ENCODE results near the gene TUBA1B. TPM values are rescaled to one million over a fixed set of nuclear protein-coding genes. Genes with fewer than 3 reads are reported as not detected.

The TUBA1B gene
- total RNA-seq, result 573 and 797 TPM in 2 replicates

GRCh38 chr12:49131051-49131893 is at the start of gene TUBA1B:
TUBA1B (minus strand) TSS chr12:49131395; CDS start chr12:49131300, 95 bp downstream.

GRCh38 chr12:49110464-49111155 is 20.6 kb downstream of the TUBA1B start, which contains the start of gene LMBR1L:
LMBR1L (minus strand) TSS chr12:49110847; CDS start chr12:49110555, 292 bp downstream.

GRCh38 chr12:49094160-49094974 is 36.8 kb downstream of the TUBA1B start, which contains the start of gene DHH:
DHH (minus strand) TSS chr12:49094801; CDS start chr12:49094512, 289 bp downstream.

Other genes starting within 250 kb of the TUBA1B start
- gene FKBP11, start 205.9 kb downstream of the TUBA1B start, total RNA-seq, result 14.4 and 15.8 TPM in 2 replicates
- gene ARF3, start 173.9 kb downstream of the TUBA1B start, total RNA-seq, result 26.3 and 28.9 TPM in 2 replicates
- under 0.01 and 0.34 TPM in 2 replicates for gene WNT10B, start 159.7 kb downstream of the TUBA1B start, total RNA-seq
- gene WNT1, start 153.1 kb downstream of the TUBA1B start, total RNA-seq, result not detected in 2 replicates
- under 0.01 TPM in 2 replicates for gene DDN, start 132.0 kb downstream of the TUBA1B start, total RNA-seq
- 73.2 and 85.3 TPM in 2 replicates for gene PRKAG1, start 112.6 kb downstream of the TUBA1B start, total RNA-seq
- 17.5 and 26.1 TPM in 2 replicates for gene KMT2D, start 70.6 kb downstream of the TUBA1B start, total RNA-seq
- gene RHEBL1, start 61.4 kb downstream of the TUBA1B start, total RNA-seq, result under 0.01 TPM in 1 of 2 replicates, not detected in the other
- 0.17 TPM in 1 of 2 replicates, not detected in the other for gene DHH, start 36.6 kb downstream of the TUBA1B start, total RNA-seq
- gene LMBR1L, start 20.5 kb downstream of the TUBA1B start, total RNA-seq, result 60.2 and 61.0 TPM in 2 replicates
- gene TUBA1A, start 57.7 kb upstream of the TUBA1B start, total RNA-seq, result 861 and 1,359 TPM in 2 replicates
- 99.6 and 124 TPM in 2 replicates for gene TUBA1C, start 133.7 kb upstream of the TUBA1B start, total RNA-seq
- gene PRPH, start 163.8 kb upstream of the TUBA1B start, total RNA-seq, result 0.95 and 1.4 TPM in 2 replicates
- 1.0 and 4.7 TPM in 2 replicates for gene TROAP, start 191.9 kb upstream of the TUBA1B start, total RNA-seq
- 0.09 and 0.63 TPM in 2 replicates for gene C1QL4, start 205.8 kb upstream of the TUBA1B start, total RNA-seq
- 0.43 and 7.9 TPM in 2 replicates for gene DNAJC22, start 215.5 kb upstream of the TUBA1B start, total RNA-seq
- gene SPATS2, start 236.1 kb upstream of the TUBA1B start, total RNA-seq, result 27.0 and 40.5 TPM in 2 replicates

Measured in bronchial smooth muscle cell (primary cell).